Mesothelial cell of epicardium (in vitro differentiated cells): Measurements from ENCODE around the gene SMOC1. TPM values are rescaled to one million over a fixed set of nuclear protein-coding genes. Genes with fewer than 3 reads are reported as not detected.

Source experiments
- DNase-seq, 2 experiments: peaks; one replicate each; pipeline ENCODE4 v3.0.0; 2021; ENCODE audit warnings: low spot score in 2 of 2; ENCODE audit not compliant: unreplicated experiment in 2 of 2
- H3K27ac Mint-ChIP-seq: 2 replicates; pipeline ENCODE4 v1.8.0; 2021; ENCODE audit warnings: mixed read lengths
- H3K27me3 Mint-ChIP-seq: 2 replicates; pipeline ENCODE4 v1.8.0; 2021; ENCODE audit warnings: low read depth, mixed read lengths
- H3K36me3 Mint-ChIP-seq: 2 replicates; pipeline ENCODE4 v1.8.0; 2021; ENCODE audit warnings: mixed read lengths
- H3K4me1 Mint-ChIP-seq: 2 replicates; pipeline ENCODE4 v1.8.0; 2021; ENCODE audit warnings: mixed read lengths
- H3K4me3 Mint-ChIP-seq: 2 replicates; pipeline ENCODE4 v1.8.0; 2021; ENCODE audit warnings: mild to moderate bottlenecking, moderate library complexity, mixed read lengths
- H3K9me3 Mint-ChIP-seq: 2 replicates; pipeline ENCODE4 v1.8.0; 2021; ENCODE audit warnings: mixed read lengths
- CTCF ChIP-seq: fragments of 200-600 bp; sonication (generic); IDR thresholded peaks from one replicate; pipeline ENCODE4 v1.5.0; 2021; ENCODE audit warnings: antibody characterized with exemption; ENCODE audit not compliant: unreplicated experiment
- total RNA-seq: library from RNA; stranded (reverse); gene quantifications from 3 replicates; pipeline ENCODE4 v1.2.1, GENCODE V29; 2021

SMOC1 gene
- total RNA-seq, 1 donor from 2014 or later, result 1.5 TPM

- Mint-ChIP-seq H3K9me3 (no peaks in the 10 kb centered on the region), H3K27me3 (peaks cover 22% of the 10 kb centered on the region), H3K4me3 (no peak overlapping the region), H3K36me3 (no peaks in the 10 kb centered on the region), H3K27ac (no peak overlapping the region), H3K4me1 (no peaks in the 10 kb centered on the region)
- DNase-seq, result no peak
- TF ChIP-seq CTCF, result no peak
Observed at GRCh38 chr14:69910871-69911270, 31.7 kb downstream of the SMOC1 start.

- no peak for TF ChIP-seq CTCF
- H3K4me1 Mint-ChIP-seq, result no peaks in the 10 kb centered on the region
- no peak for DNase-seq
- no peak overlapping the region for H3K4me3 Mint-ChIP-seq
- H3K27ac Mint-ChIP-seq, result no peak overlapping the region
- H3K36me3 Mint-ChIP-seq, result no peaks in the 10 kb centered on the region
- peaks cover 30% of the 10 kb centered on the region for H3K27me3 Mint-ChIP-seq
- no peaks in the 10 kb centered on the region for H3K9me3 Mint-ChIP-seq
Observed at GRCh38 chr14:69913686-69914085, 34.5 kb downstream of the SMOC1 start.

GRCh38 chr14:69916396-69916795 is 37.2 kb downstream of the SMOC1 start:
- H3K4me1 Mint-ChIP-seq, result no peaks in the 10 kb centered on the region

GRCh38 chr14:69917287-69917686 is 38.1 kb downstream of the SMOC1 start:
- Mint-ChIP-seq H3K4me1 (no peaks in the 10 kb centered on the region), H3K27me3 (peaks cover 20% of the 10 kb centered on the region), H3K27ac (no peak overlapping the region), H3K9me3 (no peaks in the 10 kb centered on the region), H3K4me3 (no peak overlapping the region), H3K36me3 (no peaks in the 10 kb centered on the region)
- no peak for DNase-seq
- TF ChIP-seq CTCF, result no peak

More at GRCh38 chr14:69916396-69916795, 37.2 kb downstream of the SMOC1 start:
- peaks cover 20% of the 10 kb centered on the region for H3K27me3 Mint-ChIP-seq
- no peak for DNase-seq
- H3K27ac Mint-ChIP-seq, result no peak overlapping the region
- no peaks in the 10 kb centered on the region for H3K9me3 Mint-ChIP-seq
- TF ChIP-seq CTCF, result no peak
- no peaks in the 10 kb centered on the region for H3K36me3 Mint-ChIP-seq
- no peak overlapping the region for H3K4me3 Mint-ChIP-seq

- no peaks in the 10 kb centered on the region for H3K36me3 Mint-ChIP-seq
- no peak for DNase-seq
- no peak for TF ChIP-seq CTCF
- H3K9me3 Mint-ChIP-seq, result no peaks in the 10 kb centered on the region
- peaks cover 24% of the 10 kb centered on the region for H3K27me3 Mint-ChIP-seq
- H3K27ac Mint-ChIP-seq, result no peak overlapping the region
- H3K4me1 Mint-ChIP-seq, result no peaks in the 10 kb centered on the region
- H3K4me3 Mint-ChIP-seq, result no peak overlapping the region
Observed at GRCh38 chr14:69919815-69920214, 40.6 kb downstream of the SMOC1 start.

GRCh38 chr14:69921052-69921451 is 41.8 kb downstream of the SMOC1 start:
- H3K27me3 Mint-ChIP-seq, result peaks cover 20% of the 10 kb centered on the region
- no peak overlapping the region for H3K27ac Mint-ChIP-seq
- H3K36me3 Mint-ChIP-seq, result no peaks in the 10 kb centered on the region
- TF ChIP-seq CTCF, result no peak
- DNase-seq, result no peak
- H3K4me1 Mint-ChIP-seq, result no peaks in the 10 kb centered on the region
- no peaks in the 10 kb centered on the region for H3K9me3 Mint-ChIP-seq
- H3K4me3 Mint-ChIP-seq, result no peak overlapping the region
